ENCODE measurements around the gene PM20D1.

DNA sequence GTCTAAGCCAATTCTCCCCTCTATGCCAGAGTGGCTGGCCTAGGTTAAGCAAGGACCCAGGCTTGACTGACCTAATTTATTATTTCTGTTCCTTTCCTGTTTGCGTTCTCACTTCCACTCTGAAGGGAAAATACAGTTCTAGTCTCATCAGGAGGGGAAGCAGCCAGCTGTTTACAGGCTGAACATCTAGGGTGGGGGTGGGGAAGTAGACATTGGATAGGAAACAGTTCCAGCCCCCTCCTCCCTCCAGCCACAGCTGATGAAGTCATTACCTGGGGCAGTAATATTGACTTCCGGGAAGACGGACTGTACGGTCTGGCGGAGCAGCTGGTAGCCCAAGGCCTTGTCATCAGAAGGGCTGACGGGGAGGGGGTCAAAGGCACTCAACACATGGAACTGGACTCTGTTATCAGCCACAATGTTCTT lies 17.6 kb downstream of the PM20D1 start:
- TF ChIP-seq MEF2A (IDR thresholded peaks at IDR 0.05; ENCODE audit: borderline replicate concordance, low read depth) (no peak), CHD2 (IDR thresholded peaks at IDR 0.05; ENCODE audit: low read length, partially characterized antibody) (no peak), NRF1 (IDR thresholded peaks at IDR 0.05; ENCODE audit: low read depth, low read length) (no peak)
- TF ChIP-seq, protein P1, sequence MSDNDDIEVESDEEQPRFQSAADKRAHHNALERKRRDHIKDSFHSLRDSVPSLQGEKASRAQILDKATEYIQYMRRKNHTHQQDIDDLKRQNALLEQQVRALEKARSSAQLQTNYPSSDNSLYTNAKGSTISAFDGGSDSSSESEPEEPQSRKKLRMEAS (IDR thresholded peaks at IDR 0.05; ENCODE audit: low read depth): no peak
